WERI-Rb-1 (cell line): Measurements from ENCODE around the gene ANXA2.
A peak's percentile ranks its signal among the peaks of the same experiment; 100 is the strongest.
"Not testable (repeated sequence)": the region's sequence is repeated elsewhere in the genome, so short reads cannot be mapped to it uniquely, and the experiment has no call there.

Source experiments
- DNase-seq: peaks from one replicate; pipeline ENCODE4 v3.0.0-alpha.2; 2020
- H3K27ac ChIP-seq: fragments of 250-450 bp; sonication (Bioruptor Pico); 2 replicates; pipeline ENCODE4 v1.5.1; 2020; ENCODE audit warnings: mild to moderate bottlenecking, moderate library complexity
- H3K27me3 ChIP-seq: fragments of 250-450 bp; sonication (Bioruptor Pico); 2 replicates; pipeline ENCODE4 v1.5.1; 2021; ENCODE audit warnings: mild to moderate bottlenecking, low read depth, moderate library complexity; ENCODE audit not compliant: insufficient read depth, severe bottlenecking
- H3K36me3 ChIP-seq: fragments of 250-450 bp; sonication (Bioruptor Pico); 2 replicates; pipeline ENCODE4 v1.5.1; 2020; ENCODE audit warnings: mild to moderate bottlenecking, moderate library complexity
- H3K4me3 ChIP-seq: 2 replicates; pipeline ENCODE4 v1.5.1; 2011; ENCODE audit warnings: low read depth, mild to moderate bottlenecking, control low read depth, low read length
- H3K9me3 ChIP-seq: fragments of 250-450 bp; sonication (Bioruptor Pico); 2 replicates; pipeline ENCODE4 v1.5.1; 2021; ENCODE audit warnings: mild to moderate bottlenecking, moderate library complexity; ENCODE audit not compliant: severe bottlenecking
- CTCF ChIP-seq: IDR thresholded peaks from 2 replicates; pipeline ENCODE4 v1.5.1; 2011; ENCODE audit warnings: low read depth, mild to moderate bottlenecking, control low read depth, inconsistent platforms, low read length

ANXA2 gene

GRCh38 chr15:60362321-60363086 lies 35.3 kb downstream of the ANXA2 start:
- H3K27me3 ChIP-seq, result no peaks in the 10 kb centered on the region
- no peak overlapping the region for H3K4me3 ChIP-seq
- no peak overlapping the region for H3K27ac ChIP-seq
- TF ChIP-seq CTCF, result no peak
- no peak for DNase-seq
- no peaks in the 10 kb centered on the region for H3K36me3 ChIP-seq
- peaks cover 2% of the 10 kb centered on the region for H3K9me3 ChIP-seq

- Histone ChIP-seq H3K4me3 (peak overlapping the region; percentile 36), H3K27ac (peak overlapping the region; percentile 43)
- TF ChIP-seq CTCF, result peak; percentile 72
- not testable (repeated sequence) for H3K27me3 ChIP-seq, H3K36me3 ChIP-seq, H3K9me3 ChIP-seq
- peak; percentile 56 for DNase-seq
Measured at GRCh38 chr15:60359738-60360137, 38.0 kb downstream of the ANXA2 start.

- Histone ChIP-seq H3K27ac (peak overlapping the region; percentile 43), H3K4me3 (peak overlapping the region; percentile 36), H3K36me3 (no peaks in the 10 kb centered on the region), H3K9me3 (no peaks in the 10 kb centered on the region), H3K27me3 (no peaks in the 10 kb centered on the region)
- no peak for DNase-seq
- no peak for TF ChIP-seq CTCF
Measured at GRCh38 chr15:60358935-60359682, 38.7 kb downstream of the ANXA2 start.

- DNase-seq, result no peak
- no peaks in the 10 kb centered on the region for H3K9me3 ChIP-seq
- no peak overlapping the region for H3K27ac ChIP-seq
- no peak overlapping the region for H3K4me3 ChIP-seq
- H3K36me3 ChIP-seq, result no peaks in the 10 kb centered on the region; the same call in 1 of the 2 replicates
- no peaks in the 10 kb centered on the region for H3K27me3 ChIP-seq
- no peak for TF ChIP-seq CTCF
Measured at GRCh38 chr15:60356832-60357231, 41.0 kb downstream of the ANXA2 start.

- no peak for DNase-seq
- no peaks in the 10 kb centered on the region; the same call in 1 of the 2 replicates for H3K36me3 ChIP-seq
- H3K9me3 ChIP-seq, result no peaks in the 10 kb centered on the region
- H3K27ac ChIP-seq, result no peak overlapping the region
- no peak for TF ChIP-seq CTCF
- H3K27me3 ChIP-seq, result no peaks in the 10 kb centered on the region
- H3K4me3 ChIP-seq, result no peak overlapping the region
Measured at GRCh38 chr15:60355148-60355857, 42.5 kb downstream of the ANXA2 start.
